Measurements from ENCODE around the gene KIF2A. TPM values are rescaled to one million over a fixed set of nuclear protein-coding genes. Genes with fewer than 3 reads are reported as not detected.

The KIF2A gene
- total and polyA plus RNA-seq, 2 of the 13 experiments (the other 11 are each of a cell fraction or from before 2014, with no cell fraction given), result 8.5 to 19.2 TPM

DNA sequence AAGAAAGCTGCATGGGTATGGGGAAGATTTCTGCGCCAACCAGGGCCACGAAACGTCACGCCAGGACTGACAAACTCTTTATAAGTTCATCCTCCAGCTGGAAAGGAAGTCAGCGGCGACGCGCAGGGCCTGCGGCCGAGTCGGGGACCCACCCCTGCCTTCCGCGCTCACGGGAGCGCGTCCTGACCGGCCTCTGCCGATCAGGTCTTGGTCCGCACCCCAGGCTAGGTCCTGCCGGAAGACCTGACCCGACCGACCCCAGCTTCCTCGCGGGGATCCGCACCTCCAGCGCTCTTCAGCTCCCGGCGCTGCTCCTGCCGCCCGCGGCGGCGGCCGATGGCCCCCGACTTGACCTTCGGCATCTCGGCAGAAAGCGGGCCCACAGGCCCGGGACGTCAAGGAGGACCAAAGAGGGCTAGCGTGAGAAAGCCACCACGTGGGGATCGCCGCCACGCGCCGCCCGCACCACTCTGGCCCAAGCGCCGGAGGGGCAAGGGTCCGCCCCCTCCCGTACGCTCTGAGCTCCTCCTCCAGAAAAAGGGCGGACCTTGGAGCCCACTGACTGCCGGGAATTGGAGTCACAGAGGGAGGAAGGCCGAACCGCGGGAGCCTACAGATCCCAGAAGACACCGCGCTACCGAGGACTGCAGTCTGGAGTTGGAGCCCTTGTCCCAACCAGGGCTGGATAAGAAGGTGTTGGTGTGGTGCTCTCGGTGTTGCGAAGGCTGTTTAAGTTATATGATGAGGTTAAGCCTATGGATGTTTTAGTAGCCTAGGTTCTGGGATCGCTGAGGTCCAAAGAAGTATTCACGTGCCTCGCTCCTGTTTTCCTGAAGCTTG, 97.6 kb downstream of the KIF2A start, which contains the start of gene DIMT1 (continued):
- TF ChIP-seq, protein P1, sequence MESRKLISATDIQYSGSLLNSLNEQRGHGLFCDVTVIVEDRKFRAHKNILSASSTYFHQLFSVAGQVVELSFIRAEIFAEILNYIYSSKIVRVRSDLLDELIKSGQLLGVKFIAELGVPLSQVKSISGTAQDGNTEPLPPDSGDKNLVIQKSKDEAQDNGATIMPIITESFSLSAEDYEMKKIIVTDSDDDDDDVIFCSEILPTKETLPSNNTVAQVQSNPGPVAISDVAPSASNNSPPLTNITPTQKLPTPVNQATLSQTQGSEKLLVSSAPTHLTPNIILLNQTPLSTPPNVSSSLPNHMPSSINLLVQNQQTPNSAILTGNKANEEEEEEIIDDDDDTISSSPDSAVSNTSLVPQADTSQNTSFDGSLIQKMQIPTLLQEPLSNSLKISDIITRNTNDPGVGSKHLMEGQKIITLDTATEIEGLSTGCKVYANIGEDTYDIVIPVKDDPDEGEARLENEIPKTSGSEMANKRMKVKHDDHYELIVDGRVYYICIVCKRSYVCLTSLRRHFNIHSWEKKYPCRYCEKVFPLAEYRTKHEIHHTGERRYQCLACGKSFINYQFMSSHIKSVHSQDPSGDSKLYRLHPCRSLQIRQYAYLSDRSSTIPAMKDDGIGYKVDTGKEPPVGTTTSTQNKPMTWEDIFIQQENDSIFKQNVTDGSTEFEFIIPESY (CRISPR knock-in tag; IDR thresholded peaks at IDR 0.05), result 0 out of 2 replicates have a peak, but pooled peaks have one; percentile 4
- TF ChIP-seq ZFYVE20 (CRISPR knock-in tag; IDR thresholded peaks at IDR 0.05; ENCODE audit: borderline replicate concordance, low read depth), result no peak
- no peak for TF ChIP-seq ZNF256 (CRISPR knock-in tag; conservative IDR thresholded peaks at IDR 0.05)
- TF ChIP-seq, protein P2, sequence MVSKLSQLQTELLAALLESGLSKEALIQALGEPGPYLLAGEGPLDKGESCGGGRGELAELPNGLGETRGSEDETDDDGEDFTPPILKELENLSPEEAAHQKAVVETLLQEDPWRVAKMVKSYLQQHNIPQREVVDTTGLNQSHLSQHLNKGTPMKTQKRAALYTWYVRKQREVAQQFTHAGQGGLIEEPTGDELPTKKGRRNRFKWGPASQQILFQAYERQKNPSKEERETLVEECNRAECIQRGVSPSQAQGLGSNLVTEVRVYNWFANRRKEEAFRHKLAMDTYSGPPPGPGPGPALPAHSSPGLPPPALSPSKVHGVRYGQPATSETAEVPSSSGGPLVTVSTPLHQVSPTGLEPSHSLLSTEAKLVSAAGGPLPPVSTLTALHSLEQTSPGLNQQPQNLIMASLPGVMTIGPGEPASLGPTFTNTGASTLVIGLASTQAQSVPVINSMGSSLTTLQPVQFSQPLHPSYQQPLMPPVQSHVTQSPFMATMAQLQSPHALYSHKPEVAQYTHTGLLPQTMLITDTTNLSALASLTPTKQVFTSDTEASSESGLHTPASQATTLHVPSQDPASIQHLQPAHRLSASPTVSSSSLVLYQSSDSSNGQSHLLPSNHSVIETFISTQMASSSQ (IDR thresholded peaks at IDR 0.05; ENCODE audit: low read depth), result 0 out of 2 replicates have a peak, but pooled peaks have one; percentile 20
- TF ChIP-seq, protein P2 (CRISPR knock-in tag; IDR thresholded peaks at IDR 0.05; ENCODE audit: borderline replicate concordance), result no peak; the same call in 1 of the 2 replicates
- no peak for TF ChIP-seq ZNF7 (CRISPR knock-in tag; IDR thresholded peaks at IDR 0.05)
- peak; percentile 83 for TF ChIP-seq RNF2 (conservative IDR thresholded peaks at IDR 0.05; ENCODE audit: low read depth)
- TF ChIP-seq ARHGAP35 (CRISPR knock-in tag; IDR thresholded peaks at IDR 0.05; ENCODE audit: borderline replicate concordance), result peak; percentile 81; the same call in 1 of the 2 replicates
- TF ChIP-seq, protein P3, sequence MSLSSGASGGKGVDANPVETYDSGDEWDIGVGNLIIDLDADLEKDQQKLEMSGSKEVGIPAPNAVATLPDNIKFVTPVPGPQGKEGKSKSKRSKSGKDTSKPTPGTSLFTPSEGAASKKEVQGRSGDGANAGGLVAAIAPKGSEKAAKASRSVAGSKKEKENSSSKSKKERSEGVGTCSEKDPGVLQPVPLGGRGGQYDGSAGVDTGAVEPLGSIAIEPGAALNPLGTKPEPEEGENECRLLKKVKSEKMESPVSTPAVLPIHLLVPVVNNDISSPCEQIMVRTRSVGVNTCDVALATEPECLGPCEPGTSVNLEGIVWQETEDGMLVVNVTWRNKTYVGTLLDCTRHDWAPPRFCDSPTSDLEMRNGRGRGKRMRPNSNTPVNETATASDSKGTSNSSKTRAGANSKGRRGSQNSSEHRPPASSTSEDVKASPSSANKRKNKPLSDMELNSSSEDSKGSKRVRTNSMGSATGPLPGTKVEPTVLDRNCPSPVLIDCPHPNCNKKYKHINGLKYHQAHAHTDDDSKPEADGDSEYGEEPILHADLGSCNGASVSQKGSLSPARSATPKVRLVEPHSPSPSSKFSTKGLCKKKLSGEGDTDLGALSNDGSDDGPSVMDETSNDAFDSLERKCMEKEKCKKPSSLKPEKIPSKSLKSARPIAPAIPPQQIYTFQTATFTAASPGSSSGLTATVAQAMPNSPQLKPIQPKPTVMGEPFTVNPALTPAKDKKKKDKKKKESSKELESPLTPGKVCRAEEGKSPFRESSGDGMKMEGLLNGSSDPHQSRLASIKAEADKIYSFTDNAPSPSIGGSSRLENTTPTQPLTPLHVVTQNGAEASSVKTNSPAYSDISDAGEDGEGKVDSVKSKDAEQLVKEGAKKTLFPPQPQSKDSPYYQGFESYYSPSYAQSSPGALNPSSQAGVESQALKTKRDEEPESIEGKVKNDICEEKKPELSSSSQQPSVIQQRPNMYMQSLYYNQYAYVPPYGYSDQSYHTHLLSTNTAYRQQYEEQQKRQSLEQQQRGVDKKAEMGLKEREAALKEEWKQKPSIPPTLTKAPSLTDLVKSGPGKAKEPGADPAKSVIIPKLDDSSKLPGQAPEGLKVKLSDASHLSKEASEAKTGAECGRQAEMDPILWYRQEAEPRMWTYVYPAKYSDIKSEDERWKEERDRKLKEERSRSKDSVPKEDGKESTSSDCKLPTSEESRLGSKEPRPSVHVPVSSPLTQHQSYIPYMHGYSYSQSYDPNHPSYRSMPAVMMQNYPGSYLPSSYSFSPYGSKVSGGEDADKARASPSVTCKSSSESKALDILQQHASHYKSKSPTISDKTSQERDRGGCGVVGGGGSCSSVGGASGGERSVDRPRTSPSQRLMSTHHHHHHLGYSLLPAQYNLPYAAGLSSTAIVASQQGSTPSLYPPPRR (CRISPR knock-in tag; IDR thresholded peaks at IDR 0.05; ENCODE audit: borderline replicate concordance), result peak; percentile 58; the same call in 1 of the 2 replicates
- TF ChIP-seq ZNF282 (IDR thresholded peaks at IDR 0.05; ENCODE audit: partially characterized antibody), result no peak
- TF ChIP-seq SRF (IDR thresholded peaks at IDR 0.05; ENCODE audit: low read depth, low read length), result no peak
- 0 out of 2 replicates have a peak, but pooled peaks have one; percentile 9 for TF ChIP-seq RFX3 (CRISPR knock-in tag; IDR thresholded peaks at IDR 0.05)
- TF ChIP-seq, protein P4, sequence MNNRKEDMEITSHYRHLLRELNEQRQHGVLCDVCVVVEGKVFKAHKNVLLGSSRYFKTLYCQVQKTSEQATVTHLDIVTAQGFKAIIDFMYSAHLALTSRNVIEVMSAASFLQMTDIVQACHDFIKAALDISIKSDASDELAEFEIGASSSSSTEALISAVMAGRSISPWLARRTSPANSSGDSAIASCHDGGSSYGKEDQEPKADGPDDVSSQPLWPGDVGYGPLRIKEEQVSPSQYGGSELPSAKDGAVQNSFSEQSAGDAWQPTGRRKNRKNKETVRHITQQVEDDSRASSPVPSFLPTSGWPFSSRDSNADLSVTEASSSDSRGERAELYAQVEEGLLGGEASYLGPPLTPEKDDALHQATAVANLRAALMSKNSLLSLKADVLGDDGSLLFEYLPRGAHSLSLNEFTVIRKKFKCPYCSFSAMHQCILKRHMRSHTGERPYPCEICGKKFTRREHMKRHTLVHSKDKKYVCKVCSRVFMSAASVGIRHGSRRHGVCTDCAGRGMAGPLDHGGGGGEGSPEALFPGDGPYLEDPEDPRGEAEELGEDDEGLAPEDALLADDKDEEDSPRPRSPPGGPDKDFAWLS (CRISPR knock-in tag; IDR thresholded peaks at IDR 0.05; ENCODE audit: borderline replicate concordance), result peak; percentile 14; the same call in 1 of the 2 replicates
- TF ChIP-seq ZNF839 (CRISPR knock-in tag; IDR thresholded peaks at IDR 0.05; ENCODE audit: borderline replicate concordance), result peak; percentile 37; the same call in 1 of the 2 replicates
- TF ChIP-seq PHF5A (CRISPR knock-in tag; IDR thresholded peaks at IDR 0.05; ENCODE audit: low read depth, unreplicated experiment), result peak; percentile 73
